K562 (cell line): ENCODE data around the gene FANK1. TPM values are rescaled to one million over a fixed set of nuclear protein-coding genes. Genes with fewer than 3 reads are reported as not detected.

Experiments used
- AFF1 ChIP-seq, 2 experiments: fragments of 450-650 bp; IDR thresholded peaks; 2 replicates each; pipeline ENCODE4 v1.6.1; 2018; ENCODE audit warnings: mild to moderate bottlenecking in 2 of 2, low read depth in 1 of 2; ENCODE audit not compliant: partially characterized antibody in 2 of 2
- CREB1 ChIP-seq, 2 experiments: sonication (generic) in 1 of 2; formaldehyde crosslinking in 1 of 2; IDR thresholded peaks; 2 replicates each; pipeline versions ENCODE4 v1.6.1 to v1.8.0; 2012 to 2022; ENCODE audit warnings: inconsistent platforms in 1 of 2, mild to moderate bottlenecking in 1 of 2, missing genetic modification reagents in 1 of 2, moderate library complexity in 1 of 2
- CTBP1 ChIP-seq: fragments of 450-650 bp; IDR thresholded peaks from 2 replicates; pipeline ENCODE4 v1.6.1; 2016; ENCODE audit warnings: borderline replicate concordance
- E2F8 ChIP-seq: fragments of 450-650 bp; IDR thresholded peaks from 2 replicates; pipeline ENCODE4 v1.7.1; 2018; ENCODE audit warnings: mild to moderate bottlenecking, low read depth; ENCODE audit not compliant: partially characterized antibody
- HDAC2 ChIP-seq: fragments of 450-650 bp; IDR thresholded peaks from 2 replicates; pipeline ENCODE4 v1.6.1; 2016; ENCODE audit warnings: mild to moderate bottlenecking
- HDGF ChIP-seq: fragments of 450-650 bp; IDR thresholded peaks from 2 replicates; pipeline ENCODE4 v1.6.1; 2016
- SMARCA5 ChIP-seq: fragments of 450-650 bp; IDR thresholded peaks from 2 replicates; pipeline ENCODE4 v1.6.1; 2016
- TAF1 ChIP-seq: IDR thresholded peaks from 2 replicates; pipeline ENCODE4 v1.6.1; 2011; ENCODE audit warnings: mild to moderate bottlenecking, low read length, moderate library complexity; ENCODE audit not compliant: insufficient read depth, control insufficient read depth, severe bottlenecking; ENCODE audit errors: extremely low read depth
- TCF3 ChIP-seq: sonication (generic); formaldehyde crosslinking; IDR thresholded peaks from 2 replicates; pipeline ENCODE4 v1.4.0; 2020; ENCODE audit warnings: mild to moderate bottlenecking, missing genetic modification reagents
- ZNF217 ChIP-seq: sonication (generic); formaldehyde crosslinking; IDR thresholded peaks from 2 replicates; pipeline ENCODE4 v1.8.0; 2022; ENCODE audit warnings: mild to moderate bottlenecking, missing genetic modification reagents
- ZNF407 ChIP-seq: fragments of 450-650 bp; IDR thresholded peaks from 2 replicates; pipeline ENCODE4 v1.6.1; 2016; ENCODE audit warnings: low read depth
- ZNF589 ChIP-seq: fragments of 200-800 bp; sonication (Bioruptor generic); IDR thresholded peaks from 2 replicates; pipeline ENCODE4 v1.6.1; 2016; ENCODE audit warnings: low read depth, missing genetic modification characterization, missing compliant biosample characterization
- polyA plus RNA-seq, 8 experiments: library from polyadenylated mRNA; depleted of rRNA in 4 of 8; stranded (reverse) in 5 of 8; unstranded in 3 of 8; fragments of >200 nt; fragmentation: Nextera tagmentation in 2 of 8; fragmentation: Illumina TruSeq in 1 of 8; extraction: Ambion mirVana in 2 of 8; extraction: Trizol in 1 of 8; gene quantifications; 2 replicates each; pipeline versions ENCODE4 v1.2.1 to v1.2.3, GENCODE V29; 2011 to 2014; ENCODE audit warnings: inconsistent platforms in 1 of 8, missing spikeins in 1 of 8
- total RNA-seq, 7 experiments: library from RNA; depleted of rRNA in 6 of 7; stranded (reverse); fragments of >200 nt in 6 of 7; fragmentation: Illumina TruSeq in 2 of 7; extraction: Trizol in 2 of 7; gene quantifications; 2 replicates each; pipeline versions ENCODE4 v1.2.1 to v1.2.3, GENCODE V29; 2011 to 2021; ENCODE audit warnings: low replicate concordance in 1 of 7

Gene FANK1
- total and polyA plus RNA-seq, 9 of the 15 experiments (the other 6 are each of a cell fraction or from before 2014, with no cell fraction given), result 0.11 to 2.3 (median 0.51) TPM; not detected in 1

- TF ChIP-seq CREB1 (IDR thresholded peaks at IDR 0.05) (no peak), CREB1 (CRISPR knock-in tag; IDR thresholded peaks at IDR 0.05) (no peak), CTBP1 (no peak), SMARCA5 (no peak), TCF3 (no peak), HDAC2 (no peak), HDGF (no peak), AFF1 (IDR thresholded peaks at IDR 0.05; ENCODE audit: low read depth in 1 of 2, partially characterized antibody in 2 of 2) (no peak), ZNF407 (no peak), ZNF217 (CRISPR knock-in tag) (no peak), TAF1 (no peak), ZNF589 (CRISPR knock-in tag) (no peak), E2F8 (no peak)
These were observed 146.5 kb downstream of the FANK1 start (continued) for GRCh38 chr10:126042906-126043305.
